ENCODE data around the gene FPGS. TPM values are rescaled to one million over a fixed set of nuclear protein-coding genes. Genes with fewer than 3 reads are reported as not detected.
"Not testable (repeated sequence)": the region's sequence is repeated elsewhere in the genome, so short reads cannot be mapped to it uniquely, and the experiment has no call there.

Gene FPGS
- total RNA-seq, 1 donor from 2014 or later, result 36.5 TPM

DNA sequence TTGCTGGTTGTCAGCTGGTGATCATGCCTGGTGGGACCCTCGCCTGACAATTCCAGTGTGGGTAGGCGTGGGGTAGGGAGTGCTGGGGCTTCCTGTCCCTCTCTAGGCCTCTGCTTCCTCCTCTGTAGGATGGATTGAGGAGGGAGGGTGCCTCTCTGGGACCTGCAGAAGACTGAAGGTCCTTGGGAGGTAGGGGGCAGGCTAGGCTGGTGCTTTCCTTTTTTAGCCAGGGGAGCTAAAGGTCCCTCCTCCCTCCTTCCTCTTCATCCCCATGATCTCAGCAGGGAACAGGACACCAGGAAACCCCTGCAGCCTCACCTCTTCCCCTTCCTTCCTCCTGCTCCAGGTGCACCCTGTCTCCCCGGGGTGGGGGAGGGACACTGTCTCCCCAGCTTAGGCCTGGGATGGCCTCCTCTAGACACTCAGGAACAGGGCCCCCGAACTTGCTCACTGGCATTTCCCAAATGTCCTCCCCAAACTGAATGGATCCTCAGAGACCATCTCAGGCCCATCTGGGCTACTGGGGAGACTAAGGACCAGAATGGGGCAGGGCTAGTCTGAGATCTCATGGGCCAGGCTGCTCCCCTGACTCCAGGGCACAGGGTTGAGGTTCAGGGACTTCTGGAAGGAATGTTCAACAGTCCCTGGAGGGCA lies 32.6 kb upstream of the FPGS start:
- DNase-seq (ENCODE audit: low spot score), result no peak

DNA sequence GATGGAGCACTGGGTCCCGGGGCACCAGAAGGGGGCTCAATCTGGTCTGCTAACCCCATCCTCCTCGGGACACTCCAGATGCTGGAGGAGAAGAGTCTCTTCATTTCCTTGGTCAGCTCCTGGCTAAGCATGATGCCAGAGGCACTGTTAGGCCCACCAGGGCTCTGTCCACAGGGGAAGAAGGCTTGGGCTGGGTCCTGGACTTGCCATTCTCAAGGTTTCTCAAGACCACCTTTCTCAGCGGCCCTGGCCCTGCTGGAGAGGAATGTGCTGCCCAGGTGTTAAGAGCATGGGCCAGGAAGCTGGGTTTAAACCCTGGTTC lies 32.1 kb upstream of the FPGS start:
- intact Hi-C loops (cut with DNase I), result no loop called here
- no peak for DNase-seq (ENCODE audit: low spot score)

More for the DNA sequence above, 32.6 kb upstream of the FPGS start:
- intact Hi-C loops (cut with DNase I), result no loop called here

DNA sequence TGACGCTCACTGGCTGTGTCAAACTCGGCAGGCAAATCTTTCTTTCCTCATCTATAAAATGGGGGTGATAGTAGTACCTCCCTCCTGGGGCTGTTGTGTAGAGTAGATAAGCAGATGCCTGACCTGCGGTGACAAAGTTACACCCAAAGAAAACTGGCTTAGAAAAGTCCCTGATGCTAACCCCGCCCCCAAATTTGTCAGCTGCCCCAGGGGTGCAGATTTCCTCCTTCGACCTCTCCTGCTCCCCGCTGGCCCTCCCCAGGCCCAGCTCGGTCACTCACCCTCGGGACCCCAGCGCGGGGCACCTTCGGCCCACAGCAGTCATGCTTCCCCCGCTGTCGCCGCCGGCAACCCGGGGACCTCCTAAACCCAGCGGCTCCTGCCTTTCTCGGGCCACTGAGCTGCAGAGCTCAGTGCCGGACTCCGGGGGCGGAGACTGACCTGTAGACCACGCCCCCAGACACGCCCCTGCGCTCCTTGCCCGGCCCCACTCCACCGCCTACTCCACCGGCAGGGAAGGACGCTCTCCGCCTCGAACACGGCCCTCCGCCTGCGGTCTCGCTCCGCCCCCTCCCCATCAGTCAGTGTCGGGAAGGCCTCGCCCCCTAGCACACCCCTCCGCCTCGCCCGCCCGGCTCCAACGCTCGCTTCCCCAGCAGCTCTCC lies 31.6 kb upstream of the FPGS start:
- peak; percentile 100 for DNase-seq (ENCODE audit: low spot score)
- intact Hi-C loops (cut with DNase I), result no loop called here

DNA sequence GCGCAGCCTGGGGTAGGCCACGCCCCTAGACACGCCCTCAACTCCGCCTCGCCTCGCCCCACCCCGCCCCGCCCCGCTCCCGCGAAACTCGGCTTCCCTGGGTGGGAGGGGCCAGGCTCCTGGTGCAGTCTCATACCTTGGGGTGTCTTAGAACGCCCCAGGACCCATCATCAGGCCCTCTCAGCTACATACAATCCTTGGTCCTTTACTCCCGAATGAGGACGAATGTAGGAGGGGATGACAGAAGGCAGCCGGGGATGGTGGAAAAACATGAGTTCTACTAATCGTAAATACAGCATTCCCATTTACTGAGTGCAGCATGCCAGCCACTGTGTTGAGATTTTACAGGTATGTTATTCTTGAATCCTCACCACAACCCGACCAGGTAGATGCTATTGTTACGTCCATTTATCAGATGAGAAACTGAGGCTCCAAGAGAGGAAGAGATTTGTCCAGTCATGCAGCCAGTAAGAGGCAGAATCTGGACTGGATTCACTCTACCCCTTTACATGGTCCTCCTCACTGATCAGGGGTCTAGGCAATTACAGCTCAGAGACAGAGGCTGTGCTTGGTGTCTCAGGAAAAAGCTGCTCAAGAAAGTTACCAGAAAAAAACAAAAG lies 31.0 kb upstream of the FPGS start:
- intact Hi-C loops (cut with DNase I), result no loop called here
- DNase-seq (ENCODE audit: low spot score), result no peak

DNA sequence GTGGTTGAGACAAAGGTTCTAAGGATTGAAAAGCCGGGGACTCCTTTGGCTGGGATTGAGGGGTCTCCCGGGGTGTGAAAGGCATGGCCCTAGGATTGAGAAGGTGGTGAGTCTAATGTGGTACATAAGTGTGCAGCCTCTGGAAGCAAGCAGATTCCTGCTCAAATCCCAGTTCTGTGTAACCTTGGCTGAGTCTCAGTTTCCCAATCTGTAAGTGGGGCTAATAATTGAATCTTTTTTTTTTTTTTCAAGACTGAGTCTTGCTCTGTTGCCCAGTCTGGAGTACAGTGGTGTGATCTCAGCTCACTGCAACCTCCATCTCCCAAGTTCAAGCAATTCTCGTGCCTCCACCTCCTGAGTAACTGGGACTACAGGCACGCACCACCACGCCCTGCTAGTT lies 30.1 kb upstream of the FPGS start:
- intact Hi-C loops (cut with DNase I), result no loop called here
- DNase-seq (ENCODE audit: low spot score), result no peak

DNA sequence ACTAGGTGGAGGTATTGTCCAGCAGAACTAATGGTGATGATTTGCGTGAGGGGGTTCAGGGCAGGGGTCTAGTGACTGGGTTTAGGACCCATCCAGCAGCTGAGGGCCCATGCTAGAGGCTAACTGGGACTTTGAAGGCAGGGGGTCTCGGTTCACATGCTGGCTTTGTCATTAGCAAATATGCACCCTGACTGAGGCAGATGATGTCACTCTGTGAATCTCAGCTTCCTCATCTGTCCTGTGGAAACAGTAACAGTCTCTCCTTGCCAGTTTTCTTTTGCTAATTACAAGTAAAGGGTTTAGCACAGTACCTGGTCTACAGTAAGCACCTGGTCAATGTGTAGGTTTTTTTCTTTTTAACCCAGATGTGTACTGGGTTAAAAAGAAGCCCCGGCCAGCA lies 29.4 kb upstream of the FPGS start:
- intact Hi-C loops (cut with DNase I), result no loop called here

DNA sequence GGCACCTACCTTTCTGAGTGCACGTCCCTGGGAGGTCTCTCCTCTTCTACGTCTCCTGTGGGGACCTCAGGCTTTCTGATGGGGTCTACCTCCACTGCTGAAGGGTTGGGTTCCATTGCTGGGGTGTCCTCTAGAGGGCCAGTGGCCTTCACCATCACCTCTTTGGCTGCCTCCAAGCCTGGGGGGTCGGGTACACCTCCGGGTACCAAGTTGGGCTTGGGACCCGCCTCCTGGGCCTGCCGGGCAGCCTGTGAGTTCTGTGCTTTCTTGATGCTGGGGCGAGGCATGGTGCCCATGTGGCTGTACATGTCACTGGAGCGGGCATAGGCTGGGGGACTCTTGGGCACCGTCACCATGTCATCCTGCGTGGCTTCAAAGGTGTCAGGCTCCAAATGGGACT lies 28.7 kb upstream of the FPGS start:
- intact Hi-C loops (cut with DNase I), result no loop called here
- no peak for DNase-seq (ENCODE audit: low spot score)

More for the DNA sequence above, 29.4 kb upstream of the FPGS start:
- no peak for DNase-seq (ENCODE audit: low spot score)

DNA sequence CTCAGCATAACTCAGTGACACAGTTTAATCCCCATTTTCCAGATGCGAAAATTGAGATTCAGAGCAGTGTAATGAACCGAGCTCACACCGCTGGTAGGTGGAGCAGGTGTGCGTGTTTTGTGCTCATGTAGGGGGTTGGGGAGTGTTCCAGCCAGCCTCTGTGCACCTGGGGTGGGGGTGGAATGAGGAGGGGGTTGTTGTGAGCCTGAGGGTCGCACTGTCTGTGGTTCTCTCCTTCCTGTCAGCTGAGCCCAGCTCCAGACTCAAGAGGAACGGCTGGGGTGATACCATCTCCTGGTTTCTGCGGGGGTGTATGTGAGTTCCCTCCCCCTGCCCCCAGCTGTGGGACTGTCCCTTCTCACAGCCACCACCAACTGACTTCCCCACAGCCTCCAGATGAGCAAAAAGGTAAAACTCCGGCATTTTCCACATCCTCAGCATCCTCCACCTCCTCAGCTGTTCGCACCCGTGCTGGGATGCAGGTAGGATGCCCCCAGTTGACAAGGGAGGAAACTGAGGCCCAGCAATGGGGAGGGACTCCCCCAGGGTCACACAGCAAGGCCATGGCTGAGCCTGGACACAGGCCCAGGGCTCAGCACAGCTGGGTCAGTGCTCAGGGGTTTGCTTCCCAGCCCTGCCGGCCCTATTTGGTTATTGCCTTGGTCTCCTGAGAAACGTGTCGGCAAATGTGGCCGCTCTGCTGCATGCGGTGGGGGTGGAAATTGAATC lies 26.3 kb upstream of the FPGS start:
- DNase-seq (ENCODE audit: low spot score), result peak; percentile 81
- intact Hi-C loops (cut with DNase I), result no loop called here

DNA sequence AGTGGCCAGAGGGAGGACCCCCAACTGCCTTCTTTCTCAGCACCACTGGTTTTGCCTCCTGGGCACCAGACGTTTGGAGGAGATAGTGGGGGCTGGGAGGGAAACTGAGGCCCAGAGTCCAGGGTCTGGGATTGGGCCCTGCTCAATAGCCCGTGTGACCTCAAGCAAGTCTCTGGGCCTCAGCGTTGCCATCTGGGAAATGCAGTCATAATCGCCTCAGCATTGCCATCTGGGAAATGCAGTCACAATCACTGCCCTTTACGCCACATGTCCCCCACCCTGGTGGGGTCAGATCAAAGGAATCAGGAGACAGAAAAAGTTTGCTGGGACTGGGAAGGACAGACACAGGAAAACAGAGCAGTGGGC lies 25.8 kb upstream of the FPGS start:
- intact Hi-C loops (cut with DNase I), result no loop called here
- no peak for DNase-seq (ENCODE audit: low spot score)

DNA sequence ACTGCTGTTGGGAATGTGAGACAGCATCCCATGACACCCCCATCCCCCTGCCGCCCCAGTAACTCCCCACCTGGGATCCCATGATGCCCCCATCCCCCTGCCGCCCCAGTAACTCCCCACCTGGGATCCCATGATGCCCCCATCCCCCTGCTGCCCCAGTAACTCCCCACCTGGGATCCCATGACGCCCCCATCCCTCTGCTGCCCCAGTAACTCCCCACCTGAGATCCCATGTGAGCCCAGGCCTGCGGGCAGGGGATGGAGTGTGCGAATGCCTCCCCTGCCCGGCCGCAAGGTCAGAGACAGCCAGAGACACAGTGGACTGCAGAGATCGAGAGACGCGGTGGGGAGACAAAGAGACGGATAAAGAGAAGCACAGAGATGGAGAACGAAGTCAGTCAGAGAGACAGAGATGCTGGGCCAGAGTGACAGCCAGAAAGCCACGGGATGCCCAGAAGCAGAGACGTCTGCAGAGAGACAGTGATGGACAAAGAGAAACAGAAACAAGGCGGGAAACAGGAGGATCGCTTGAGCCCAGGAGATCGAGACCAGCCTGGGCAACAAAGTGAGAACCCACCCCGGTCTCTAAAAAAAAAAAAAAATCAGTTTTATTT lies 25.2 kb upstream of the FPGS start:
- intact Hi-C loops (cut with DNase I), result no loop called here
- DNase-seq (ENCODE audit: low spot score), result no peak

DNA sequence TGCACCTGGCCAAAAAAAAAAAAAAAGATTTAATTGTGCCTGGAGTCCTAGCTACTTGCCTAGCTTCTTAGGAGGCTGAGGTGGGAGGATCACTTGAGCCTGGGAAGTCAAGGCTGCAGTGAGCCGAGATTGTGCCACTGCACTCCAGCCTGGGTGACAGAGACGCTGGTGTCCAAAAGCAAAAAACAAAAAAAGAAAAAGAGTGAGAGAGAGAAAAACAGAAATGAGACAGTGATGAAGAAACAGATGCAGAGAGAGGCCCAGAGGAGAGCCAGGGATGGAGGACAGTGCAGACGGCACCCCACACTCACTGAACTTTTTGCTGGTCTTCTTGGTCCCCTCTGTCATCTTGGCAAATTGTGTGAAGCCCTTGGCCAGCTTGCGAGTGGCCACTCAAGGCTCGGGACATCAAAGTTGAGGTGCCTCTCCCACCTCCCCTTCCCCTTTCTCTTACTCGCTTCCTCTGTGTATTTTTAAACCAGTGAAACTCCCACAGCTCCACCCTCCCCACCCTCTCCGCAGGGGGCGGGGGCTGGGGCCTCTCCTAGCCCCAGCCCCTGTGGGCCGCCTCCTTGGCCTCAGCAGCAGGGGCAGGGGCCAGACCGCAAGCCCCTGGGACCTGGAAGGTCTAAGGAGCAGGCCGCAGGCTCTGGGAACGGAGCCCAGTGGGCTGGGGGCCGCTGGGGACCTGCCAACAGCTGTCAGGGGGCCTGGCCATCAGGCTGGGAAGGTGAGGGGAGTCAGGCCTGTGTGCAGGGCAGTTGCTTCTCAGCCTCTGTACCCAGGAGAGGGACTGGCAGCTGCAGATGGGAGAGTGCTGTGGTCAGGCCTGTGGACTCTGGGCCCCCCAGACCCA lies 24.2 kb upstream of the FPGS start, which contains the start of gene SH2D3C:
Gene SH2D3C, minus strand, starts transcription at position 387 of the 856 bp plus-strand sequence. Its CDS starts 39 bp downstream, at position 348.
- DNase-seq (ENCODE audit: low spot score), result peak; percentile 84
- intact Hi-C loops (cut with DNase I), result no loop called here

DNA sequence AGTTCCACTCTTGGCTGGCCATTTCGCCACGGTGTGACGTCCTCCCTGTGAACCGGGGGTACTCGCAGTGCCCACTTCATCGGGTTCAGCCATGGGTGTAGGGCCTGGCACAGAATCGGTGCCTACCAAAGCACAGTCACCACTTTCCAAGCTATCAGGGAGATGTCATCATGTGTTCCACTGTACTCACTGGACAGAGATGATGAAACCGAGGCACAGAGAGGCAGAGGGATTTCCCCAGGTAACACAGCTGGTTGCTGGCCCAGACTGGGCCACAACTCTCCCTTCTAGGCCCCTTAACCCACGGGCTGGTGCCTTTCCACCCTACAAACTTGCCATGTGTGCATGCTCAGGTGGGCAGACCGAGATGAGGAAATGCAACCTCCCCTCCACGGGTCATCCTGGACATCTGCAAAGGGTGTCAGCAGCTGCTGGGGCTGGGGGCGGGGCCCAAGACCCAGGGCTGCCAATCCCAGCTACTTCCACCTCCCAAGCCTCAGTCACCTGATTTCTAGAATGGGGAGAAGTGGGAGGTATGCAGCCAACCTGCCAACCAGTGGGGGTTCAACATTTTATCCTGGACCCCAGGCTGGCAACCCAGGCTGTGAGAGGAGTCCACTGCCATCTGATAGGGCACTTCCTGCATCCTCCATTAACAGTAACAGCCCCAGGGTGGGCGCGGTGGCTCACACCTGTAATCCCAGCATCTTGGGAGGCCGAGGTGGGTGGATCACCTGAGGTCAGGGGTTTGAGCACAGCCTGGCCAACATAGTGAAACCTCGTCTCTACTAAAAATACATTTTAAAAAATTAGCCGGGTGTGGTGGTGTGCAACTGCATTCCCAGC lies 23.3 kb upstream of the FPGS start:
- no peak for DNase-seq (ENCODE audit: low spot score)
- intact Hi-C loops (cut with DNase I), result no loop called here

DNA sequence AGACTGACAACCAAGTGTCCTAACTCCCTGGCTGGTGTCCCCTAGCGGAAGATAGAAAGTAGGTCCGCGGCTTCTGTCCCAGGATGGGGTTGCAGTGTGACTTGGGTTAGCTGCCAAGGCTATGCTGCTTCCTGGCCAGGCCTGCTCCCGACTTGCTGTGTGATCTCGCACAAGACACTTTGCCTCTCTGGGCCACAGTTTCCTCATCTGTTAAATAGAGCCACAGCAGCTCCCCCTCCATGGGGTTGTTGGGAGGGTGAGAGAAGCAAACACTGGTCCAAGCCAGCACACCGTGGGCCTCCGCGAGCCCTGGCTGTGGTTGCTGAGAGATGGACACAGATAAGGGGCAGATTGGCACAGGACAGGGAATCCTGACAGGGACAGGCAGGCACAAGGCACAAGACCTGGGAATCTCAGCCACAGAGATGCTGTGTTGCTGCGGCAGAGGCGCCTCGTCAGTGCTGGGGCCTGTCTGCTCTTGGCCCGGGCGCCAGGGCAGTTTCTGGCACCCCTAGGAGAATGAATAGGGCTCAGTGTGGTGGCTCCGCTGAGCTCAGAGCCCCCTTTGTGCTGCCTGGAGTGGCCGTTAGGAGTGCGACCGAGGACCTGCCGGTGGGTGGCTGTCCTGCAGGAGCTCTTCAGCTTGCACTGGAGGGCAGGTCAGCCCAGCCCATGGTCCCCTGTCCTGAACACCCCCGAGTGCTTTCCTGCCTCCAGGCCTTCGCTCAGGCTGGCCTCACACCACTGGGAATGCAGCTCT lies 22.4 kb upstream of the FPGS start:
- DNase-seq (ENCODE audit: low spot score), result no peak
- intact Hi-C loops (cut with DNase I), result no loop called here

DNA sequence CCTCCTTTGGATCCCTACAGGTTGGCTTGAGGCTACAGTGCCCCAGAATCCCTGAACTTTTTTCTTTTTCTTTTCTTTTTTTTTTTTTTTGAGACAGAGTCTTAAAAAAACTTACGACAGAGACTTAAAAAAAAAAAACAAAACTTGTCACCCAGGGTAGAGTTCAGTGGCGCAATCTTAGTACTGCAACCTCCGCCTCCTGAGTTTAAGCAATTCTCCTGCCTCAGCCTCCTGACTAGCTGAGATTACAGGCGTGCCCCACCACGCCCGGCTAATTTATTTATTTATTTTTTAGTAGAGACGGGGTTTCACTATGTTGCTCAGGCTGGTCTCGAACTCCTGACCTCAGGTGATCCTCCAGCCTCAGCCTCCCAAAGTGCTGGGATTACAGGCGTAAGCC lies 21.8 kb upstream of the FPGS start:
- intact Hi-C loops (cut with DNase I), result not testable (repeated sequence)

DNA sequence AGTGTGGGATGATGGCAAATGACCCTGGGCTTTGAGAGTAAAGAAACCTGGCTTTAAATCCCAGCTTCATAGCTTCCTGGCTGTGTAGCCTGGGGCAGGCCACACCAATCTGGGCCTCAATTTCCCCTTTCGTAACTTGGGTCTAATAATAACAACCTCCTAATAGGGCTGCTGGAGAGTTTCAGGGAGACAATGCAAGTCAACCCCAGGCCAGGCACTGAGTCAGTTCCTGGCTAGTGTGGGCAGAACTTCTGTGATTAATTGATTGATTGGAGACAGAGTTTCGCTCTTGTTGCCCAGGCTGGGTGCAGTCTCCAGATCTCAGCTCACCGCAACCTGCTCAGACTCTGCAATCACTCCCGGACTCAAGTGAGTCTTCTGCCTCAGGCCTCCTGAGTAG lies 20.9 kb upstream of the FPGS start:
- no peak for DNase-seq (ENCODE audit: low spot score)
- intact Hi-C loops (cut with DNase I), result no loop called here

More for the DNA sequence above, 21.8 kb upstream of the FPGS start:
- DNase-seq (ENCODE audit: low spot score), result not testable (repeated sequence)

DNA sequence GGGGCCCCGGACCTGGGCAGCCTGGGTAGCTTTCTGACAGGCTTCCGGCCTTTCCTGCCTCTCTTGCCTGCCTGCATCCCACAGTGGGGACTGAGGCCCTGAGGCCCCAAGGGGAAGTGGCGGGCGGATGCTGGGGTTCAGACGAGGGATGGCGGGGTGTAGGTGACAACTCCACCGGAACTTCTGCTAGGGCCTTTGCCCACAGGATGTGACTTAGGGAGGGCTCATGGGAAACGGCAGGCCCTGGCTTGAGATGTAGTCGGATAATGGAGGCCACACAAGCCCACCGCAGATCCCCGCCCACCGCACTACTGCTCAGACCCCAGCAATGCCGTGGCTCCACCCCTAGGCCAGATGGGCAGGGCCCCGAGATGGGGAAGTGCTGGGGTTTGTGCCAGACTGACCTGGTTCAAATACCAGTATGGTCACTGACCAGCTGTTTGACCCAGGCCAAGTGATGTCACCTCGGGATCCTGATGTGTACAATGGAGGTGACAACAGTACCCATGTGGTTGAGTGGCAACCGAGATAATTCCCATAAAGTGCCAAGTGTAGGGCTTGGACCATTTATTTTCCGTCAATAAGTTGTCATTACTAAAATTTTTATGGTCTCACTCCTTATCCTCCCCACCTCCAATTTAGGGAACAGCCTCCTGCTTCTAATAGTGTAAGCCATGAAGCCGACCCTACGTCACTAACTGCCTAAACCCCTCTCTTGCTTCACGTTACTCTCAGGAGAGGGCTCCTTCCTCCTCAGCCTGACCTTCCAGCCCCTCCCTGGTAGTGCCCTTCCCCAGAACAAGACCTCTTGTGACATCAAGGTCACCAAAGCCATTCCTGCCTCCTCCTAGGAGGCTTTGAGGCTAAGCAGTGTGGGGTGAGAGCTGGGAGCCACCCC lies 19.3 kb upstream of the FPGS start:
- DNase-seq (ENCODE audit: low spot score), result peak; percentile 89
- intact Hi-C loops (cut with DNase I), result loop anchor here (1.0 kb wide), 1 partner anchor 193 kb away; no protein-coding TSS in a partner anchor

Measured in cardiac septum (tissue), 1 donor.